IMR-90 (cell line): Measurements from ENCODE around the gene DNAH17. TPM values are rescaled to one million over a fixed set of nuclear protein-coding genes. Genes with fewer than 3 reads are reported as not detected.

Experiments
- ATAC-seq: fragments of 200-7000 bp; cut with Tn5 transposase; 2 replicates; pipeline ENCODE4 v1.9.1; 2020; ENCODE audit warnings: low read depth, mild to moderate bottlenecking, moderate library complexity
- BruUV-seq: library from RNA; stranded (reverse); fragments of 400-500 nt; replicated peaks from 2 replicates; lab custom pipeline; 2021; lab: Mats Ljungman, UMichigan
- CTCF ChIA-PET: fragments of 300-600 bp; formaldehyde crosslinking; extraction: SDS; loops from one replicate; lab custom pipeline; 2021; ENCODE audit warnings: antibody characterized with exemption; lab: Yijun Ruan, JAX
- POLR2A ChIA-PET: fragments of 300-600 bp; sonication (Branson Sonifier 250); formaldehyde crosslinking; loops from one replicate; lab custom pipeline; 2022; ENCODE audit warnings: antibody characterized with exemption; ENCODE audit not compliant: unreplicated experiment; lab: Charles Lee
- DNase-seq: peaks from one replicate; pipeline ENCODE4 v3.0.0; 2013
- H2AFZ ChIP-seq: replicated peaks from 2 replicates; pipeline ENCODE3; 2013; ENCODE audit warnings: low read length, mild to moderate bottlenecking; ENCODE audit not compliant: poor library complexity
- H2AK5ac ChIP-seq: 2 replicates; pipeline ENCODE4 v1.6.1; 2013; ENCODE audit warnings: low read depth, low read length, inconsistent platforms
- H2AK9ac ChIP-seq: replicated peaks from 2 replicates; pipeline ENCODE3; 2013; ENCODE audit warnings: mild to moderate bottlenecking, low read depth, low read length, moderate library complexity; ENCODE audit not compliant: poor library complexity
- H2BK120ac ChIP-seq: 2 replicates; pipeline ENCODE4 v1.6.1; 2013; ENCODE audit warnings: low read depth, low read length, inconsistent platforms
- H2BK15ac ChIP-seq: 3 replicates; pipeline ENCODE4 v1.6.1; 2013; ENCODE audit warnings: low read depth, low read length, inconsistent platforms
- H2BK20ac ChIP-seq: 2 replicates; pipeline ENCODE4 v1.6.1; 2013; ENCODE audit warnings: low read depth, mild to moderate bottlenecking, inconsistent platforms, low read length, moderate library complexity
- H2BK5ac ChIP-seq: 2 replicates; pipeline ENCODE4 v1.6.1; 2013; ENCODE audit warnings: mild to moderate bottlenecking, low read depth, low read length, inconsistent platforms; ENCODE audit not compliant: poor library complexity, severe bottlenecking
- H3K14ac ChIP-seq: replicated peaks from 2 replicates; pipeline ENCODE4 v1.6.1; 2013; ENCODE audit warnings: low read depth, low read length, inconsistent platforms
- H3K18ac ChIP-seq: 2 replicates; pipeline ENCODE4 v1.6.1; 2013; ENCODE audit warnings: low read depth, low read length, control low read depth
- H3K23ac ChIP-seq: 2 replicates; pipeline ENCODE4 v1.6.1; 2013; ENCODE audit warnings: low read depth, low read length, inconsistent platforms
- H3K27ac ChIP-seq: 2 replicates; pipeline ENCODE4 v1.5.1; 2013; ENCODE audit warnings: mild to moderate bottlenecking, control low read depth, low read length; ENCODE audit not compliant: insufficient read depth
- H3K27me3 ChIP-seq: 2 replicates; pipeline ENCODE4 v1.6.1; 2013; ENCODE audit warnings: low read length; ENCODE audit not compliant: control insufficient read depth, insufficient read depth
- H3K36me3 ChIP-seq: 2 replicates; pipeline ENCODE4 v1.6.1; 2013; ENCODE audit warnings: low read length, mixed read lengths; ENCODE audit not compliant: control insufficient read depth, insufficient read depth
- H3K4ac ChIP-seq: 2 replicates; pipeline ENCODE4 v1.6.1; 2013; ENCODE audit warnings: low read depth, low read length, inconsistent platforms
- H3K4me1 ChIP-seq: 2 replicates; pipeline ENCODE4 v1.6.1; 2013; ENCODE audit warnings: low read length, mixed read lengths; ENCODE audit not compliant: control insufficient read depth, insufficient read depth
- H3K4me2 ChIP-seq: 2 replicates; pipeline ENCODE4 v1.6.1; 2013; ENCODE audit warnings: low read depth, mild to moderate bottlenecking, control low read depth, low read length, moderate library complexity
- H3K4me3 ChIP-seq: 2 replicates; pipeline ENCODE4 v1.5.1; 2013; ENCODE audit warnings: low read depth, mild to moderate bottlenecking, control low read depth, low read length, moderate library complexity; ENCODE audit not compliant: insufficient read depth
- H3K56ac ChIP-seq: 2 replicates; pipeline ENCODE4 v1.6.1; 2013; ENCODE audit warnings: low read length, inconsistent platforms; ENCODE audit not compliant: insufficient read depth; ENCODE audit errors: extremely low read depth
- H3K79me1 ChIP-seq, 2 experiments: 2 replicates each; pipeline ENCODE4 v1.6.1; 2013; ENCODE audit warnings: low read length in 2 of 2, inconsistent platforms in 1 of 2, low read depth in 1 of 2
- H3K9ac ChIP-seq: 2 replicates; pipeline ENCODE4 v1.6.1; 2013; ENCODE audit warnings: low read depth, low read length, control low read depth
- H3K9me1 ChIP-seq: 2 replicates; pipeline ENCODE4 v1.6.1; 2013; ENCODE audit warnings: low read length, inconsistent platforms; ENCODE audit not compliant: insufficient read depth
- H3K9me3 ChIP-seq: 2 replicates; pipeline ENCODE4 v1.6.1; 2013; ENCODE audit warnings: low read length; ENCODE audit not compliant: control insufficient read depth, insufficient read depth
- H4K20me1 ChIP-seq: 2 replicates; pipeline ENCODE4 v1.6.1; 2013; ENCODE audit warnings: low read length, inconsistent platforms; ENCODE audit not compliant: insufficient read depth
- H4K5ac ChIP-seq: 2 replicates; pipeline ENCODE4 v1.6.1; 2013; ENCODE audit warnings: mild to moderate bottlenecking, low read depth, low read length, control low read depth
- H4K8ac ChIP-seq, 2 experiments: 2 replicates each; pipeline ENCODE4 v1.6.1; 2013; ENCODE audit warnings: low read depth in 2 of 2, low read length in 2 of 2, control low read depth in 1 of 2, inconsistent platforms in 1 of 2
- H4K91ac ChIP-seq: 2 replicates; pipeline ENCODE4 v1.6.1; 2013; ENCODE audit warnings: low read depth, low read length, inconsistent platforms; ENCODE audit not compliant: insufficient read depth
- BHLHE40 ChIP-seq: fragments of 150-350 bp; IDR thresholded peaks from 2 replicates; pipeline ENCODE4 v1.6.1; 2016; ENCODE audit warnings: mild to moderate bottlenecking, low read depth, low read length
- CEBPB ChIP-seq: IDR thresholded peaks from 2 replicates; pipeline ENCODE4 v1.6.1; 2012; ENCODE audit warnings: low read depth, low read length, improper control_type of control experiment
- CHD1 ChIP-seq: IDR thresholded peaks from 2 replicates; pipeline ENCODE4 v1.6.1; 2012; ENCODE audit warnings: low read depth, low read length, improper control_type of control experiment
- FOS ChIP-seq: fragments of 150-350 bp; IDR thresholded peaks from 2 replicates; pipeline ENCODE4 v1.6.1; 2016; ENCODE audit warnings: low read depth, low read length
- MAFK ChIP-seq: IDR thresholded peaks from 2 replicates; pipeline ENCODE4 v1.6.1; 2012; ENCODE audit warnings: low read depth, low read length, improper control_type of control experiment
- MAZ ChIP-seq: IDR thresholded peaks from 2 replicates; pipeline ENCODE4 v1.6.1; 2012; ENCODE audit warnings: low read depth, mild to moderate bottlenecking, low read length, improper control_type of control experiment, moderate library complexity, borderline replicate concordance
- MXI1 ChIP-seq: IDR thresholded peaks from 2 replicates; pipeline ENCODE4 v1.6.1; 2012; ENCODE audit warnings: low read depth, mild to moderate bottlenecking, low read length, moderate library complexity, borderline replicate concordance
- NFE2L2 ChIP-seq: fragments of 150-350 bp; IDR thresholded peaks from 2 replicates; pipeline ENCODE4 v1.6.1; 2016; ENCODE audit warnings: low read depth, mild to moderate bottlenecking, low read length
- POLR2A ChIP-seq: IDR thresholded peaks from 2 replicates; pipeline ENCODE4 v1.6.1; 2012; ENCODE audit warnings: mild to moderate bottlenecking, low read depth, low read length
- RAD21 ChIP-seq: IDR thresholded peaks from 2 replicates; pipeline ENCODE4 v1.6.1; 2012; ENCODE audit warnings: low read length, improper control_type of control experiment
- RCOR1 ChIP-seq: IDR thresholded peaks from 2 replicates; pipeline ENCODE4 v1.6.1; 2012; ENCODE audit warnings: mild to moderate bottlenecking, low read length, improper control_type of control experiment; ENCODE audit not compliant: insufficient replicate concordance
- RFX5 ChIP-seq: IDR thresholded peaks from 2 replicates; pipeline ENCODE4 v1.8.0; 2012; ENCODE audit warnings: low read depth, mild to moderate bottlenecking, low read length, moderate library complexity
- SMC3 ChIP-seq: fragments of 150-350 bp; IDR thresholded peaks from 2 replicates; pipeline ENCODE4 v1.6.1; 2016; ENCODE audit warnings: low read depth, mild to moderate bottlenecking, antibody characterized with exemption, low read length, moderate library complexity
- WGBS, 2 experiments: methylation state at CpG; one replicate each; pipeline versions ENCODE4 v1.1.5 to v1.1.7; 2013; ENCODE audit warnings: missing lambda C conversion rate in 2 of 2; ENCODE audit not compliant: insufficient read length in 1 of 2; ENCODE audit errors: extremely low coverage in 2 of 2; 5-methylcytosine and 5-hydroxymethylcytosine counted together
- dilution Hi-C: fragments of 300-500 bp; cut with HindIII; formaldehyde crosslinking; loops from one replicate; pipeline ENCODE4 v1.14.3; 2018; ENCODE audit warnings: low sequenced_read_pairs; ENCODE audit not compliant: unreplicated experiment
- in situ Hi-C: fragments of 300-500 bp; cut with MboI; formaldehyde crosslinking; loops from 3 replicates; pipeline ENCODE4 v1.14.3; 2019; ENCODE audit warnings: low sequenced_read_pairs, inconsistent platforms, mixed read lengths
- intact Hi-C: fragments of 100-400 bp; cut with micrococcal nuclease; formaldehyde crosslinking; loops from 2 replicates; pipeline ENCODE4 v1.10.0; 2022
- polyA plus RNA-seq, 3 experiments: library from polyadenylated mRNA; depleted of rRNA; stranded (reverse); fragments of >200 nt; gene quantifications; 2 replicates each; pipeline ENCODE4 v1.2.3, GENCODE V29; 2012; ENCODE audit warnings: low replicate concordance in 1 of 3
- total RNA-seq: library from RNA; depleted of rRNA; stranded (reverse); fragments of >200 nt; gene quantifications from 2 replicates; pipeline ENCODE4 v1.2.3, GENCODE V29; 2012
- TF ChIP-seq, protein P1 (sequence below): fragments of 150-350 bp; IDR thresholded peaks from 2 replicates; pipeline ENCODE4 v1.6.1; 2017; ENCODE audit warnings: mild to moderate bottlenecking, antibody characterized with exemption, low read length, low read depth
- TF ChIP-seq, protein P2 (sequence below): conservative IDR thresholded peaks from 2 replicates; pipeline ENCODE4 v1.5.1; 2012; ENCODE audit warnings: mild to moderate bottlenecking, low read depth, low read length, improper control_type of control experiment
- TF ChIP-seq, protein P3 (sequence below): fragments of 150-350 bp; IDR thresholded peaks from 2 replicates; pipeline ENCODE4 v1.6.1; 2016; ENCODE audit warnings: low read depth, mild to moderate bottlenecking, low read length, moderate library complexity, borderline replicate concordance

DNAH17 gene
- total and polyA plus RNA-seq, 2 of the 4 experiments (the other 2 are of a cell fraction) = not detected

DNA sequence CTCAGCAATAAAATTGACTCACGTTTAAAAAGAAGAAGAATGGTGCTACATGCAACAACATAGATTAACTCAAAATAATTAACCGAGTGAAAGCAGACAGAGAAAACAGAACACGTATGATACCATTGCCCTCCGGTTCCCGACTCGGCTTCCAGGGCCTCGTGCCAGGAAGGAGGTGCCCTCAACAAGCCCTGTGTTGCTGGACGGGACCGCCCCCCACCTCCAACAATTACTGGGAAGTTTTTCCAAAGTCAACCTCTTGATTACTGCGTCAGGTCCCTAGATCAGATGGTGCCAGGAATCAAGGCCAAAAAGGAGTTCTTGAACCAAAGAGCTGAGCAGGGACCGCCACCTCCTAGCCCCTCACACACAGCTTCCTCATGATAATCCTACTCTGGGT is 20.4 kb downstream of the DNAH17 start:
- no TSS peak for BruUV-seq
- Histone ChIP-seq H2BK20ac (no peak overlapping the region), H3K79me1 (no peaks in the 10 kb centered on the region), H3K56ac (no peak overlapping the region), H3K18ac (no peak overlapping the region), H3K4me3 (no peak overlapping the region), H3K4ac (no peak overlapping the region), H3K27me3 (peaks cover 17% of the 10 kb centered on the region), H3K9ac (no peak overlapping the region), H4K8ac (no peak overlapping the region), H3K14ac (no peak overlapping the region), H4K20me1 (no peaks in the 10 kb centered on the region), H3K9me3 (no peaks in the 10 kb centered on the region), H2BK15ac (no peak overlapping the region), H2AK9ac (no peak overlapping the region), H4K91ac (no peak overlapping the region), H2BK5ac (no peak overlapping the region), H2AFZ (no peak overlapping the region), H3K4me2 (no peak overlapping the region), H3K23ac (no peak overlapping the region), H4K5ac (no peak overlapping the region), H2AK5ac (no peak overlapping the region), H3K27ac (no peak overlapping the region), H3K36me3 (no peaks in the 10 kb centered on the region), H3K9me1 (0 out of 2 replicates have a peak, but pooled peaks cover 3% of the 10 kb centered on the region), H3K4me1 (no peaks in the 10 kb centered on the region), H2BK120ac (no peak overlapping the region)
- ChIA-PET CTCF (interaction anchor here (0.5 kb wide), 1 partner anchor 367 kb away, joined by 6 read pairs; no protein-coding TSS in a partner anchor), POLR2A (no interaction called here)
- ATAC-seq (no peak), DNase-seq (no peak)
- TF ChIP-seq MAZ (no peak), BHLHE40 (no peak), MXI1 (no peak), CHD1 (no peak), RCOR1 (no peak), FOS (no peak), CEBPB (no peak), POLR2A (no peak), RAD21 (no peak), MAFK (no peak), RFX5 (no peak), SMC3 (no peak), NFE2L2 (no peak)
- TF ChIP-seq, protein P1, sequence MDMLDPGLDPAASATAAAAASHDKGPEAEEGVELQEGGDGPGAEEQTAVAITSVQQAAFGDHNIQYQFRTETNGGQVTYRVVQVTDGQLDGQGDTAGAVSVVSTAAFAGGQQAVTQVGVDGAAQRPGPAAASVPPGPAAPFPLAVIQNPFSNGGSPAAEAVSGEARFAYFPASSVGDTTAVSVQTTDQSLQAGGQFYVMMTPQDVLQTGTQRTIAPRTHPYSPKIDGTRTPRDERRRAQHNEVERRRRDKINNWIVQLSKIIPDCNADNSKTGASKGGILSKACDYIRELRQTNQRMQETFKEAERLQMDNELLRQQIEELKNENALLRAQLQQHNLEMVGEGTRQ = no peak
- TF ChIP-seq, protein P2, sequence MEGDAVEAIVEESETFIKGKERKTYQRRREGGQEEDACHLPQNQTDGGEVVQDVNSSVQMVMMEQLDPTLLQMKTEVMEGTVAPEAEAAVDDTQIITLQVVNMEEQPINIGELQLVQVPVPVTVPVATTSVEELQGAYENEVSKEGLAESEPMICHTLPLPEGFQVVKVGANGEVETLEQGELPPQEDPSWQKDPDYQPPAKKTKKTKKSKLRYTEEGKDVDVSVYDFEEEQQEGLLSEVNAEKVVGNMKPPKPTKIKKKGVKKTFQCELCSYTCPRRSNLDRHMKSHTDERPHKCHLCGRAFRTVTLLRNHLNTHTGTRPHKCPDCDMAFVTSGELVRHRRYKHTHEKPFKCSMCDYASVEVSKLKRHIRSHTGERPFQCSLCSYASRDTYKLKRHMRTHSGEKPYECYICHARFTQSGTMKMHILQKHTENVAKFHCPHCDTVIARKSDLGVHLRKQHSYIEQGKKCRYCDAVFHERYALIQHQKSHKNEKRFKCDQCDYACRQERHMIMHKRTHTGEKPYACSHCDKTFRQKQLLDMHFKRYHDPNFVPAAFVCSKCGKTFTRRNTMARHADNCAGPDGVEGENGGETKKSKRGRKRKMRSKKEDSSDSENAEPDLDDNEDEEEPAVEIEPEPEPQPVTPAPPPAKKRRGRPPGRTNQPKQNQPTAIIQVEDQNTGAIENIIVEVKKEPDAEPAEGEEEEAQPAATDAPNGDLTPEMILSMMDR = no peak
- TF ChIP-seq, protein P3, sequence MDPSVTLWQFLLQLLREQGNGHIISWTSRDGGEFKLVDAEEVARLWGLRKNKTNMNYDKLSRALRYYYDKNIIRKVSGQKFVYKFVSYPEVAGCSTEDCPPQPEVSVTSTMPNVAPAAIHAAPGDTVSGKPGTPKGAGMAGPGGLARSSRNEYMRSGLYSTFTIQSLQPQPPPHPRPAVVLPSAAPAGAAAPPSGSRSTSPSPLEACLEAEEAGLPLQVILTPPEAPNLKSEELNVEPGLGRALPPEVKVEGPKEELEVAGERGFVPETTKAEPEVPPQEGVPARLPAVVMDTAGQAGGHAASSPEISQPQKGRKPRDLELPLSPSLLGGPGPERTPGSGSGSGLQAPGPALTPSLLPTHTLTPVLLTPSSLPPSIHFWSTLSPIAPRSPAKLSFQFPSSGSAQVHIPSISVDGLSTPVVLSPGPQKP = no peak
- WGBS, 2 experiments = 82% methylated on average over 6 of the region's 11 CpGs; no CpG with 5 or more reads in 1 of the 2 experiments
- dilution Hi-C loops (no loop called here), intact Hi-C loops (no loop called here), in situ Hi-C loops (no loop called here)
